H9 (cell line): ENCODE results near the gene STK35. TPM values are rescaled to one million over a fixed set of nuclear protein-coding genes. Genes with fewer than 3 reads are reported as not detected.

ENCODE experiments used
- DNase-seq: peaks from one replicate; pipeline ENCODE4 v3.0.0-alpha.2; 2017
- H2AFZ ChIP-seq: one replicate; pipeline ENCODE4 v1.6.1; 2013; ENCODE audit warnings: mild to moderate bottlenecking, low read length, control low read depth, moderate library complexity
- H2AK5ac ChIP-seq: 2 replicates; pipeline ENCODE4 v1.6.1; 2013; ENCODE audit warnings: low read length, control low read depth, mixed read lengths; ENCODE audit not compliant: insufficient read length
- H2BK120ac ChIP-seq: one replicate; pipeline ENCODE4 v1.6.1; 2013; ENCODE audit warnings: low read depth, mild to moderate bottlenecking, low read length, control low read depth, inconsistent platforms; ENCODE audit not compliant: poor library complexity, severe bottlenecking
- H2BK12ac ChIP-seq: 2 replicates; pipeline ENCODE4 v1.6.1; 2013; ENCODE audit warnings: low read length, control low read depth, mixed read lengths, low read depth; ENCODE audit not compliant: insufficient read length
- H2BK15ac ChIP-seq: 2 replicates; pipeline ENCODE4 v1.6.1; 2013; ENCODE audit warnings: low read depth, low read length, control low read depth
- H2BK20ac ChIP-seq: one replicate; pipeline ENCODE4 v1.6.1; 2013; ENCODE audit warnings: low read depth, mild to moderate bottlenecking, low read length, control low read depth, inconsistent platforms; ENCODE audit not compliant: poor library complexity, severe bottlenecking
- H2BK5ac ChIP-seq: 2 replicates; pipeline ENCODE4 v1.6.1; 2013; ENCODE audit warnings: low read length, control low read depth, mixed read lengths; ENCODE audit not compliant: insufficient read length
- H3K14ac ChIP-seq: 2 replicates; pipeline ENCODE4 v1.6.1; 2013; ENCODE audit warnings: low read length, control low read depth; ENCODE audit not compliant: insufficient read depth
- H3K18ac ChIP-seq: 2 replicates; pipeline ENCODE4 v1.6.1; 2013; ENCODE audit warnings: low read depth, mild to moderate bottlenecking, mixed read lengths, low read length, control low read depth; ENCODE audit not compliant: insufficient read length
- H3K23ac ChIP-seq: 2 replicates; pipeline ENCODE4 v1.6.1; 2013; ENCODE audit warnings: low read length, control low read depth, mixed read lengths, low read depth; ENCODE audit not compliant: insufficient read length
- H3K23me2 ChIP-seq: 2 replicates; pipeline ENCODE4 v1.6.1; 2013; ENCODE audit warnings: low read depth, mild to moderate bottlenecking, mixed read lengths, low read length, control low read depth; ENCODE audit not compliant: insufficient read length, poor library complexity, severe bottlenecking
- H3K27ac ChIP-seq: 2 replicates; pipeline ENCODE4 v1.5.1; 2013; ENCODE audit warnings: low read length, control low read depth, mixed read lengths, low read depth; ENCODE audit not compliant: insufficient read length
- H3K27me3 ChIP-seq: 2 replicates; pipeline ENCODE4 v1.6.1; 2013; ENCODE audit warnings: low read length, control low read depth, inconsistent platforms; ENCODE audit not compliant: insufficient read depth
- H3K4ac ChIP-seq: 2 replicates; pipeline ENCODE4 v1.6.1; 2013; ENCODE audit warnings: low read depth, mild to moderate bottlenecking, control low read depth, inconsistent platforms, low read length, moderate library complexity
- H3K4me1 ChIP-seq: 2 replicates; pipeline ENCODE4 v1.6.1; 2013; ENCODE audit warnings: low read length, control low read depth, inconsistent platforms; ENCODE audit not compliant: insufficient read depth
- H3K4me2 ChIP-seq: 2 replicates; pipeline ENCODE4 v1.6.1; 2013; ENCODE audit warnings: low read length, control low read depth, mixed read lengths; ENCODE audit not compliant: insufficient read length, insufficient read depth
- H3K56ac ChIP-seq: 2 replicates; pipeline ENCODE4 v1.6.1; 2013; ENCODE audit warnings: low read depth, mild to moderate bottlenecking, mixed read lengths, low read length, control low read depth; ENCODE audit not compliant: insufficient read length
- H3K79me1 ChIP-seq: 2 replicates; pipeline ENCODE4 v1.6.1; 2013; ENCODE audit warnings: low read depth, mild to moderate bottlenecking, moderate library complexity, low read length, control low read depth, inconsistent platforms; ENCODE audit not compliant: insufficient read depth, poor library complexity, severe bottlenecking
- H3K79me2 ChIP-seq: 2 replicates; pipeline ENCODE4 v1.6.1; 2013; ENCODE audit warnings: low read length, control low read depth, inconsistent platforms; ENCODE audit not compliant: insufficient read depth
- H3K9ac ChIP-seq: 2 replicates; pipeline ENCODE4 v1.6.1; 2013; ENCODE audit warnings: low read length, control low read depth, mixed read lengths; ENCODE audit not compliant: insufficient read length; ENCODE audit errors: extremely low read depth
- H3K9me3 ChIP-seq: one replicate; pipeline ENCODE4 v1.6.1; 2013; ENCODE audit warnings: low read depth, low read length, inconsistent platforms; ENCODE audit not compliant: control insufficient read depth
- H3T11ph ChIP-seq: one replicate; pipeline ENCODE4 v1.6.1; 2013; ENCODE audit warnings: mild to moderate bottlenecking, low read length, control low read depth, inconsistent platforms
- H4K20me1 ChIP-seq: one replicate; pipeline ENCODE4 v1.6.1; 2013; ENCODE audit not compliant: control insufficient read depth, insufficient read length, insufficient read depth
- H4K5ac ChIP-seq: 2 replicates; pipeline ENCODE4 v1.6.1; 2013; ENCODE audit warnings: low read depth, mild to moderate bottlenecking, mixed read lengths, low read length, control low read depth; ENCODE audit not compliant: insufficient read length
- H4K8ac ChIP-seq: replicated peaks from 2 replicates; pipeline ENCODE4 v1.6.1; 2013; ENCODE audit warnings: low read length, control low read depth, mixed read lengths, low read depth; ENCODE audit not compliant: insufficient read length
- H4K91ac ChIP-seq: 2 replicates; pipeline ENCODE4 v1.6.1; 2013; ENCODE audit warnings: low read depth, mild to moderate bottlenecking, moderate library complexity, mixed read lengths, low read length, control low read depth; ENCODE audit not compliant: insufficient read length
- H3K27ac Mint-ChIP-seq, 3 experiments: 2 replicates in 2 of 3; 3 replicates in 1 of 3; pipeline ENCODE4 v1.8.0; 2020 to 2021; ENCODE audit warnings: mixed read lengths in 3 of 3, mild to moderate bottlenecking in 1 of 3, moderate library complexity in 1 of 3
- H3K27me3 Mint-ChIP-seq: 2 replicates; pipeline ENCODE4 v1.8.0; 2021; ENCODE audit warnings: low read depth, mild to moderate bottlenecking, moderate library complexity, mixed read lengths
- H3K36me3 Mint-ChIP-seq, 3 experiments: 2 replicates in 2 of 3; 3 replicates in 1 of 3; pipeline ENCODE4 v1.8.0; 2020 to 2021; ENCODE audit warnings: low read depth in 3 of 3, mixed read lengths in 3 of 3; ENCODE audit not compliant: insufficient read depth in 1 of 3
- H3K4me1 Mint-ChIP-seq, 2 experiments: 2 replicates each; pipeline ENCODE4 v1.8.0; 2020; ENCODE audit warnings: mixed read lengths in 2 of 2
- H3K4me3 Mint-ChIP-seq, 2 experiments: 2 replicates in 1 of 2; 3 replicates in 1 of 2; pipeline ENCODE4 v1.8.0; 2020 to 2021; ENCODE audit warnings: mild to moderate bottlenecking in 2 of 2, mixed read lengths in 2 of 2, moderate library complexity in 1 of 2
- H3K9me3 Mint-ChIP-seq, 2 experiments: 2 replicates in 1 of 2; 3 replicates in 1 of 2; pipeline ENCODE4 v1.8.0; 2020; ENCODE audit warnings: mild to moderate bottlenecking in 2 of 2, mixed read lengths in 2 of 2, moderate library complexity in 1 of 2
- WGBS: extraction: QIAGEN DNeasy Blood & Tissue Kit; methylation state at CpG from one replicate; pipeline ENCODE4 v1.1.7; 2013; ENCODE audit warnings: missing lambda C conversion rate, low lambda C conversion rate, mixed read lengths; ENCODE audit not compliant: insufficient read length; ENCODE audit errors: extremely low coverage; 5-methylcytosine and 5-hydroxymethylcytosine counted together
- total RNA-seq: library from RNA; stranded (reverse); gene quantifications from 2 replicates; pipeline ENCODE4 v1.2.1, GENCODE V29; 2021
- TF ChIP-seq, protein P1 (sequence below): fragments of 200-600 bp; sonication (generic); conservative IDR thresholded peaks from 3 replicates; pipeline ENCODE4 v1.8.0; 2021; ENCODE audit warnings: antibody characterized with exemption, mild to moderate bottlenecking

Gene STK35
- total RNA-seq, 1 experiment from 2014 or later, result 66.2 TPM

DNA sequence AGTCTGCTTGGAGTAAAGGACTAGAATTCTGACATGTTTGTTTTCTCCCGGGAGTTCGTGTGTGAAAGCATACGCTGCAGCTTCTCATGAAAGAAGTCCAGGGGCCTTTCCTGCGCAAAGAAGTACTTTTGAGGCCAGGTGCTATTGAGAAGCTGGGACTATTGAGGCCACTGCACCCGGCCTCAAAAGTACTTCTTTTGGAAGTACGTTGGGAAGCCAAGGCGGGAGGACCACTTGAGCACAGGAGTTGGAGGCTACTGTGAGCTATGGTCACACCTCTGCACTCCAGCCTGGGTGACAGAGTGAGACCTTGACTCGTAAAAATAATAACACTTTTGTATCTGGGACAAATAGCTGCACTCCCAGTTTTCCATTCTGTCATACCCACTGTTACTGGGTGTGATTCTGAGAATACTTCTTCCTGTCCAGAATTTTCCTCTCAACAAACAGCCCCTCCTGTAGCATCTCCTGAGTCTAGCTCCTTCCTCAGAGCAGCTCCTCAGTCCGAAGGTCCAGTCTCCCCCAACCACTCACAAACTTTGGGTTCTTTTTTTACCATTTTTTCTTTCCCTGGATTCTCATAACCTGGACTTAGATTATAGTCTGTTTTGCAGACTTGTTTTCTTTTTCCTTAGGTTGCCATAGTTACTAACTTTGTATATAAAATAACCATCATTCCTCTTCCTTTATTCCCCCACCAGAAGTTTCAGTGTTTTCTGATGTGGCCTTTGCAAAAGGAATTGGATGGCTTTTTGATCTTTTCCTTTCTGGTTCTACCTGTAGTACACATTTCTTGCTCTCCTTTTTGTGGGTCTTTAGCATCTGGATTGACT lies 12.7 kb downstream of the STK35 start:
- Histone ChIP-seq H3K4me1 (no peaks in the 10 kb centered on the region), H3K14ac (no peak overlapping the region), H2BK15ac (no peak overlapping the region), H4K5ac (no peak overlapping the region), H3K27me3 (no peaks in the 10 kb centered on the region), H3T11ph (no peak overlapping the region), H2BK5ac (no peak overlapping the region), H4K8ac (no peak overlapping the region), H3K56ac (no peak overlapping the region), H3K9ac (no peak overlapping the region), H4K91ac (no peak overlapping the region), H3K79me1 (peaks cover 14% of the 10 kb centered on the region), H3K27ac (no peak overlapping the region), H3K4ac (no peak overlapping the region), H3K9me3 (no peaks in the 10 kb centered on the region), H2BK120ac (no peak overlapping the region), H3K4me2 (no peak overlapping the region), H4K20me1 (peaks cover 2% of the 10 kb centered on the region), H3K79me2 (peaks cover 12% of the 10 kb centered on the region; the same call in 1 of the 2 replicates), H2AK5ac (no peak overlapping the region), H2AFZ (no peak overlapping the region), H3K18ac (no peak overlapping the region), H3K23me2 (no peaks in the 10 kb centered on the region), H2BK20ac (no peak overlapping the region), H3K23ac (no peak overlapping the region), H2BK12ac (no peak overlapping the region)
- WGBS, result no CpG with 5 or more reads among the region's 9 CpGs
- H3K36me3 Mint-ChIP-seq, result peaks cover 29 to 64% (median 38%) of the 10 kb centered on the region in 3 experiments
- H3K4me3 Mint-ChIP-seq, result no peak overlapping the region
- TF ChIP-seq, protein P1, sequence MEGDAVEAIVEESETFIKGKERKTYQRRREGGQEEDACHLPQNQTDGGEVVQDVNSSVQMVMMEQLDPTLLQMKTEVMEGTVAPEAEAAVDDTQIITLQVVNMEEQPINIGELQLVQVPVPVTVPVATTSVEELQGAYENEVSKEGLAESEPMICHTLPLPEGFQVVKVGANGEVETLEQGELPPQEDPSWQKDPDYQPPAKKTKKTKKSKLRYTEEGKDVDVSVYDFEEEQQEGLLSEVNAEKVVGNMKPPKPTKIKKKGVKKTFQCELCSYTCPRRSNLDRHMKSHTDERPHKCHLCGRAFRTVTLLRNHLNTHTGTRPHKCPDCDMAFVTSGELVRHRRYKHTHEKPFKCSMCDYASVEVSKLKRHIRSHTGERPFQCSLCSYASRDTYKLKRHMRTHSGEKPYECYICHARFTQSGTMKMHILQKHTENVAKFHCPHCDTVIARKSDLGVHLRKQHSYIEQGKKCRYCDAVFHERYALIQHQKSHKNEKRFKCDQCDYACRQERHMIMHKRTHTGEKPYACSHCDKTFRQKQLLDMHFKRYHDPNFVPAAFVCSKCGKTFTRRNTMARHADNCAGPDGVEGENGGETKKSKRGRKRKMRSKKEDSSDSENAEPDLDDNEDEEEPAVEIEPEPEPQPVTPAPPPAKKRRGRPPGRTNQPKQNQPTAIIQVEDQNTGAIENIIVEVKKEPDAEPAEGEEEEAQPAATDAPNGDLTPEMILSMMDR, result no peak
- DNase-seq, result no peak
- H3K9me3 Mint-ChIP-seq, result no peaks in the 10 kb centered on the region
- H3K4me1 Mint-ChIP-seq, result peaks cover 5 to 8% of the 10 kb centered on the region in 2 experiments
- no peaks in the 10 kb centered on the region for H3K27me3 Mint-ChIP-seq
- H3K27ac Mint-ChIP-seq, result no peak overlapping the region; a peak in 1 of 7 replicates
